Activated naive CD8-positive, alpha-beta T cell treated with anti-CD3 and anti-CD28 coated beads, Interleukin-2, amount 50 U/mL, for 16 hours (primary cell): Measurements from ENCODE around the gene EIF5A2.

Experiments
- DNase-seq: peaks from one replicate; pipeline ENCODE4 v3.0.0-alpha.2; 2020; ENCODE audit warnings: low read depth, low spot score

EIF5A2 gene

DNA sequence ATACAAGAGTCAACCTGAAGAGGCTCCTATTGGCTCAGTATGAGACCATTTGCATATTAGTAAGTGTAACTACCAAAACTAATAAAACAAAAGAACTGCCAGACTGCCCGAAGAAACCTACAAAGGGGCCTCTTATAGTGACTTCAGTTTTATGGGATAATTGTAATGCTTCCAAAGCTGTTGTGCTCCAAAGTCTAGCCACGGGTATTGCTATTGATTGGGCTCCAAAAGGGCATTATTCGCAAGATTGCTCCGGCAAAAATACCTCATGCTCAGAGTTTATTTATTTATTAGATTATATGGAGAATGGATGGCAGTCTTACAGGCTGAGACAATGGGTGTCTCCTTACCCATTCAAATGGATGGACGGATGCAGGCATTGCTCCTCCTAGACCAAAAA is 49.8 kb downstream of the EIF5A2 start:
- DNase-seq, result no peak

DNA sequence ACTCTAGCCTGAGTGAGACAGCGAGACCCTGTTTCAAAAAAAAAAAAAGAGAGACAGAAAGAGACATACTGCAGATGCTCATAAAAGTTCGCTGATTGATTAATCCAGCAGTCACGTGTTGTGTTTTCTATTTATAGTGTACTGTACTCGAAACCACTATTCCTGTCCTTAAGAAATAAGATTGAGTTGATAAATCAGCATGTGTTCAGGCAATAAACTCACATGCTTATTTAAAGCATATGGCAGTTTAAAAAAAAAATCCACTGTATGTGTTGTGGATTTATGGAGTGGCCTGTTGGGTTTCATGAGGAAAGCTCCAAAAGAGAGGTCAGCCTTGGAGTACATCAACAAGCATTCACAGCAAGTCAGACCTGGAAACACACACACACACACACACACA is 56.1 kb downstream of the EIF5A2 start:
- no peak for DNase-seq

DNA sequence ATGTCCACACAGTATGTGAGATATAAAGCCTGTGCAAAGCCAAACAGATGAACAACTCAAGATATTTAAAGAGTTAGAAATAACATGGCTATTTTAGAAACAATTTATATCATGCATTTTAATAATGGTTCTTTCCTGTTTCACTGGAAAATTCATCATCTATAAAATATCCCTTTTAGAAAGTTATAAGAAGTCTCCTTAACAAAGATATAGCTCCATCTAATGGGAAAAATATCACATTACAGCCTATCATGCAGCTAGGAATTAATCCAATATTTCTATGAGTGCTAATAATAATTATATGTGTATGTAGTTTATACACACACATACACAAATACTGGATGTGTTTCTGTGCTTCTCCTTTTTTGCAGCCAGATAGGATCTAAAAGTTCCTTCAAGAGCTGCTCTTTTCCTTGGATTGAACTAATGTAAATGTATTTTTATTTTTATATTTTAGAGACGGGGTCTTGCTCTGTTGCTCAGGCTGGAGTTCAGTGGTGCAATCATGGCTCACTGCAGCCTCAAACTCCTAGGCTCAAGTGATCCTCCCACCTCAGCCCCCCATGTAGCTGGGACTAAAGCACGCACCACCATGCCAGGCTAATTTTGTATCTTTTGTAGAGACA is 60.0 kb downstream of the EIF5A2 start:
- no peak for DNase-seq

DNA sequence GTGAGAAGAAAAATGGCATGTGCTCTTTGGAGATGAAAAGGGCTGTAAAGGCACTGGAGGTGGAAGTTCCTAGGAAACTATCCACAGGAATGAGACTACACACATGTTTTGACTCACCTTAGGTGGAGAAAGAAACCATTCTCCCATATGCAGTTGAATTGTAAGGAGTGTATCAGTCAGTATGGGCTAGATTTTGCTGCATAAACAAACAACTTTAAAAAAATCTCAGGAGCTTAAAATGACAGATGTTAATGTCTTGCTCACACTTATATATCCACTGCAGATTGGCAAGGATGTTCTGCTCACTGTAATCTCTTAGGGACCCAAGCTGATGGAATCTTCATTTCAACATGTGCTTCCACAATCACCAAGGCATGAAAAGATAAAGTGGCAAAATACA is 64.1 kb downstream of the EIF5A2 start:
- no peak for DNase-seq

DNA sequence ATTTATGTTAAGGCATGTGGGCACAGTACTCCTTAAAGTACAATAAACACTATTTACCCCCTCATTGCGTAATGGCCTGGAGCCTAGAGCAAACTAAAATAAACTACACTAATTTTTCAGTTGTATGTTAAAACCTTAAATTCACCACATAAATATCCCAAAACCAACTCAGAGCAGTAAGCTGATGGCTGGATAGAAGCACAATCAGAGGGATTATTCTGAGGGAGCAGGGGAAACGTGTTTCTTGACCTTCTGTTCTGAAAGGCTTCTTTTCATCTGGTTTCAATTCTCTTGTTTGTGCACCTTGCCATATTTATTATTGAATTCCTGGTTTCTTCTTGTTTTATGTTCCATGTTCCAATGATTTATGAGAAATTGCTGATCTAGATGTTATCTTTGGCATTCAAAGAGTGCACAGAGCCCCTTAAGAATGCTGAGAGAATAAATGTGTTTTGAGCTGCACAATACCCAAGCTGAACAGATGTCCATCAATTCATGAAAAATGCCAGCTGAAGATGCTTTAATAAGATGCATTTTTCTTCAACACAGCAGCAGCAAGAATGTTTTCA is 68.1 kb downstream of the EIF5A2 start:
- no peak for DNase-seq

DNA sequence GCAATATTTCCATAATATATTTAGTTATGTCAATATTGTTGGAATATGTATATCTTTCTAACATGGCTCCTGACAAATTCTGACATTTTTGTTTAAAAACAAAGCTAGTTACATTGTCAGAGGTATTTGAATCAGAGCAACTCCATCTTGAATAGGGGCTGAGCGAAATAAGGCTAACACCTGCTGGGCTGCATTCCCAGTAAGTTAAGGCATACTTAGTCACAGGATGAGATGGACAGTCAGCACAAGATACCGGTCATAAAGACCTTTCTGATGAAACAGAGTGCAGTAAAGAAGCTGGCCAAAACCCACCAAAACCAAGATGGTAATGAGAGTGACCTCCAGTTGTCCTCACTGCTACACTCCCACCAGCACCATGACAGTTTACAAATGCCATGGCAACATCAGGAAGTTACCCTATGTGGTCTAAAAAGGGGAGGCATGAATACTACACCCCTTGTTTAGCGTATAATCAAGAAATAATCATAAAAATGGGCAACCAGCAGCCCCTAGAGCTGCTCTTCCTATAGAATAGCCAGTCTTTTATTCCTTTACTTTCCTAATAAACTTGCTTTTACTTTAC is 68.8 kb downstream of the EIF5A2 start:
- DNase-seq, result no peak
